CD4-positive, alpha-beta T cell treated with Interleukin-15 for 4 hours (primary cell): ENCODE data around the gene SDK2.

Experiments
- DNase-seq: peaks from one replicate; pipeline ENCODE4 v3.0.0-alpha.2; 2020; ENCODE audit warnings: low spot score

Gene SDK2

GRCh38 chr17:73552300-73553048 is 91.8 kb downstream of the SDK2 start:
- no peak for DNase-seq

- DNase-seq = no peak
Measured at GRCh38 chr17:73551759-73552158, 92.5 kb downstream of the SDK2 start.

- DNase-seq = no peak
Measured at GRCh38 chr17:73551144-73551543, 93.1 kb downstream of the SDK2 start.

GRCh38 chr17:73550556-73550955 is 93.7 kb downstream of the SDK2 start:
- DNase-seq = no peak

- no peak for DNase-seq
Measured at GRCh38 chr17:73549841-73550430, 94.3 kb downstream of the SDK2 start.

- DNase-seq = no peak
Measured at GRCh38 chr17:73548620-73549311, 95.5 kb downstream of the SDK2 start.

GRCh38 chr17:73547790-73548189 is 96.5 kb downstream of the SDK2 start:
- DNase-seq = no peak

GRCh38 chr17:73546770-73547536 is 97.3 kb downstream of the SDK2 start:
- no peak for DNase-seq

GRCh38 chr17:73546114-73546513 is 98.1 kb downstream of the SDK2 start:
- no peak for DNase-seq

GRCh38 chr17:73545109-73546032 is 98.9 kb downstream of the SDK2 start:
- no peak for DNase-seq

GRCh38 chr17:73544333-73544732 is 99.9 kb downstream of the SDK2 start:
- DNase-seq = no peak

GRCh38 chr17:73542323-73542722 is 101.9 kb downstream of the SDK2 start:
- no peak for DNase-seq

- no peak for DNase-seq
Measured at GRCh38 chr17:73541561-73541981, 102.7 kb downstream of the SDK2 start.

- no peak for DNase-seq
Measured at GRCh38 chr17:73541111-73541510, 103.1 kb downstream of the SDK2 start.

GRCh38 chr17:73539166-73539565 is 105.1 kb downstream of the SDK2 start:
- no peak for DNase-seq

- DNase-seq = no peak
Measured at GRCh38 chr17:73538445-73538844, 105.8 kb downstream of the SDK2 start.

- DNase-seq = no peak
Measured at GRCh38 chr17:73536700-73537605, 107.3 kb downstream of the SDK2 start.

GRCh38 chr17:73535746-73536145 is 108.5 kb downstream of the SDK2 start:
- no peak for DNase-seq

GRCh38 chr17:73534209-73534909 is 109.9 kb downstream of the SDK2 start:
- no peak for DNase-seq

GRCh38 chr17:73533781-73534180 is 110.5 kb downstream of the SDK2 start:
- no peak for DNase-seq
